Body of pancreas (tissue), 4 donors: Measurements from ENCODE around the gene RFX4. TPM values are rescaled to one million over a fixed set of nuclear protein-coding genes. Genes with fewer than 3 reads are reported as not detected.

Source experiments
- ATAC-seq: fragments of 150-250 bp; one replicate; pipeline ENCODE4 v1.9.1; 2016
- DNase-seq, 4 donors: peaks; one replicate each; pipeline ENCODE4 v3.0.0-alpha.2; 2019
- H3K27ac ChIP-seq, 4 donors: fragments of 200-600 bp; sonication (generic); 1 replicate in 3 of 4; 2 replicates in 1 of 4; pipeline versions ENCODE4 v1.5.1 to v1.6.1; 2016 to 2019; ENCODE audit warnings: mild to moderate bottlenecking in 1 of 4, mixed read lengths in 1 of 4, moderate library complexity in 1 of 4
- H3K27me3 ChIP-seq, 2 donors: fragments of 200-600 bp; sonication (generic); one replicate each; pipeline ENCODE4 v1.6.0; 2016; ENCODE audit warnings: mild to moderate bottlenecking in 1 of 2
- H3K36me3 ChIP-seq, 2 donors: fragments of 200-600 bp; sonication (generic); replicated peaks in 1 of 2; 2 replicates each; pipeline ENCODE4 v1.5.1; 2016; ENCODE audit warnings: low read depth in 2 of 2; ENCODE audit not compliant: insufficient read depth in 1 of 2
- H3K4me1 ChIP-seq: fragments of 200-600 bp; sonication (generic); one replicate; pipeline ENCODE4 v1.6.0; 2016
- H3K4me3 ChIP-seq, 2 donors: fragments of 200-600 bp; sonication (generic); 1 replicate in 1 of 2; 2 replicates in 1 of 2; pipeline ENCODE4 v1.5.1; 2016 to 2019
- H3K9me3 ChIP-seq, 3 donors: fragments of 200-600 bp; sonication (generic); 1 replicate in 2 of 3; 2 replicates in 1 of 3; pipeline ENCODE4 v1.5.1; 2016
- CTCF ChIP-seq, 7 experiments: fragments of 450-650 bp in 4 of 7; fragments of 200-600 bp in 3 of 7; sonication (generic) in 3 of 7; IDR thresholded peaks; one replicate each; pipeline ENCODE4 v1.5.1; 2016 to 2019; ENCODE audit warnings: antibody characterized with exemption in 7 of 7
- POLR2A ChIP-seq, 3 donors: fragments of 450-650 bp; IDR thresholded peaks; one replicate each; pipeline ENCODE4 v1.6.1; 2016; ENCODE audit warnings: antibody characterized with exemption in 3 of 3, mild to moderate bottlenecking in 2 of 3
- WGBS, 2 donors: methylation state at CpG; one replicate each; pipeline ENCODE4 v1.1.5; 2017; 5-methylcytosine and 5-hydroxymethylcytosine counted together
- intact Hi-C: fragments of 100-400 bp; cut with DNase I; formaldehyde crosslinking; loops from one replicate; pipeline ENCODE4 v1.15.1; 2023
- total RNA-seq, 2 donors: library from RNA; depleted of rRNA; stranded (reverse); fragments of >200 nt; gene quantifications; one replicate each; pipeline ENCODE4 v1.1.0, GENCODE V29; 2016

Gene RFX4
- total RNA-seq, 2 donors from 2014 or later = not detected

GRCh38 chr12:106729611-106730010 is 146.8 kb downstream of the RFX4 start:
- no peaks in the 10 kb centered on the region for H3K27me3 ChIP-seq
- H3K4me1 ChIP-seq = no peaks in the 10 kb centered on the region
- no peak overlapping the region for H3K27ac ChIP-seq
- ATAC-seq (no peak), DNase-seq (no peak)
- no peaks in the 10 kb centered on the region for H3K36me3 ChIP-seq
- no peak for TF ChIP-seq POLR2A (IDR thresholded peaks at IDR 0.05)
- TF ChIP-seq CTCF (IDR thresholded peaks at IDR 0.05) = no peak
- H3K4me3 ChIP-seq = no peak overlapping the region
- 92 to 100% methylated on average over 1 of the region's 1 CpG for WGBS, 2 donors
- no peaks in the 10 kb centered on the region for H3K9me3 ChIP-seq
- intact Hi-C loops = no loop called here

GRCh38 chr12:106732890-106733289 is 150.1 kb downstream of the RFX4 start:
- intact Hi-C loops = no loop called here
- no peaks in the 10 kb centered on the region for H3K4me1 ChIP-seq
- DNase-seq (no peak), ATAC-seq (no peak)
- 81 to 95% methylated on average over 5 of the region's 5 CpGs for WGBS, 2 donors
- no peaks in the 10 kb centered on the region for H3K9me3 ChIP-seq
- H3K4me3 ChIP-seq = no peak overlapping the region
- TF ChIP-seq CTCF (IDR thresholded peaks at IDR 0.05) = no peak
- no peak for TF ChIP-seq POLR2A (IDR thresholded peaks at IDR 0.05)
- no peaks in the 10 kb centered on the region for H3K27me3 ChIP-seq
- H3K36me3 ChIP-seq = no peaks in the 10 kb centered on the region
- no peak overlapping the region for H3K27ac ChIP-seq

- TF ChIP-seq CTCF (IDR thresholded peaks at IDR 0.05) = no peak
- TF ChIP-seq POLR2A (IDR thresholded peaks at IDR 0.05) = no peak
- intact Hi-C loops = no loop called here
- no peak for ATAC-seq
- no peak for DNase-seq
- WGBS, 2 donors = 82 to 96% methylated on average over 4 of the region's 4 CpGs
- Histone ChIP-seq H3K9me3 (no peaks in the 10 kb centered on the region), H3K4me3 (no peak overlapping the region), H3K27ac (no peak overlapping the region), H3K4me1 (no peaks in the 10 kb centered on the region), H3K27me3 (no peaks in the 10 kb centered on the region), H3K36me3 (no peaks in the 10 kb centered on the region)
Observed at GRCh38 chr12:106733660-106734059, 150.9 kb downstream of the RFX4 start.

- H3K9me3 ChIP-seq = no peaks in the 10 kb centered on the region
- ATAC-seq (no peak), DNase-seq (no peak)
- H3K27me3 ChIP-seq = no peaks in the 10 kb centered on the region
- H3K4me1 ChIP-seq = peaks cover 17% of the 10 kb centered on the region
- TF ChIP-seq POLR2A (IDR thresholded peaks at IDR 0.05) (no peak), CTCF (IDR thresholded peaks at IDR 0.05) (peak in 1 of 7 experiments; percentile 2)
- 46 to 54% methylated on average over 9 of the region's 9 CpGs for WGBS, 2 donors
- no peak overlapping the region for H3K27ac ChIP-seq
- intact Hi-C loops = no loop called here
- no peaks in the 10 kb centered on the region for H3K36me3 ChIP-seq
- no peak overlapping the region for H3K4me3 ChIP-seq
Observed at GRCh38 chr12:106736051-106736957, 153.5 kb downstream of the RFX4 start.

- intact Hi-C loops = no loop called here
- WGBS, 2 donors = 13 to 20% methylated on average over 4 of the region's 4 CpGs
- Histone ChIP-seq H3K27ac (peak overlapping the region in 3 of 4 donors; percentile 2 to 42 (median 20)), H3K9me3 (no peaks in the 10 kb centered on the region), H3K4me1 (peaks cover 17% of the 10 kb centered on the region), H3K36me3 (no peaks in the 10 kb centered on the region), H3K27me3 (no peaks in the 10 kb centered on the region), H3K4me3 (no peak overlapping the region)
- peak; percentile 90 for ATAC-seq
- DNase-seq = no peak
- TF ChIP-seq CTCF (IDR thresholded peaks at IDR 0.05) (no peak), POLR2A (IDR thresholded peaks at IDR 0.05) (no peak)
Observed at GRCh38 chr12:106739318-106739717, 156.5 kb downstream of the RFX4 start.
